Lung (tissue), 12 donors: Measurements from ENCODE around the gene CDH13. TPM values are rescaled to one million over a fixed set of nuclear protein-coding genes. Genes with fewer than 3 reads are reported as not detected.

Experiments used
- ATAC-seq: fragments of 200-7000 bp; cut with Tn5 transposase; one replicate; pipeline ENCODE4 v1.9.1; 2020; ENCODE audit warnings: moderate number of reproducible peaks; ENCODE audit not compliant: insufficient read depth, low FRiP score
- DNase-seq, 3 donors: peaks; one replicate each; pipeline ENCODE4 v3.0.0-alpha.2; 2013 to 2017
- H3K27ac ChIP-seq, 2 donors: one replicate each; pipeline ENCODE4 v1.5.1; 2013; ENCODE audit warnings: mild to moderate bottlenecking in 2 of 2, moderate library complexity in 2 of 2, control low read depth in 1 of 2, inconsistent platforms in 1 of 2, low read depth in 1 of 2, low read length in 1 of 2
- H3K27me3 ChIP-seq, 3 donors: one replicate each; pipeline ENCODE4 v1.5.1; 2013; ENCODE audit warnings: low read length in 2 of 3; ENCODE audit not compliant: control insufficient read depth in 3 of 3, insufficient read depth in 3 of 3
- H3K36me3 ChIP-seq, 4 donors: one replicate each; pipeline ENCODE4 v1.5.1; 2013; ENCODE audit warnings: low read length in 4 of 4, mild to moderate bottlenecking in 1 of 4, moderate library complexity in 1 of 4; ENCODE audit not compliant: control insufficient read depth in 4 of 4, insufficient read depth in 4 of 4
- H3K4me1 ChIP-seq, 5 donors: one replicate each; pipeline ENCODE4 v1.5.1; 2013; ENCODE audit warnings: low read length in 5 of 5, mild to moderate bottlenecking in 2 of 5, moderate library complexity in 1 of 5; ENCODE audit not compliant: control insufficient read depth in 5 of 5, insufficient read depth in 5 of 5
- H3K4me3 ChIP-seq: one replicate; pipeline ENCODE4 v1.5.1; 2013; ENCODE audit warnings: mild to moderate bottlenecking, control low read depth, moderate library complexity
- H3K9ac ChIP-seq, 2 donors: one replicate each; pipeline ENCODE4 v1.5.1; 2013; ENCODE audit warnings: low read length in 2 of 2, control low read depth in 1 of 2; ENCODE audit not compliant: insufficient read depth in 1 of 2
- H3K9me3 ChIP-seq, 4 donors: one replicate each; pipeline ENCODE4 v1.5.1; 2013; ENCODE audit warnings: low read length in 3 of 4, mild to moderate bottlenecking in 1 of 4, moderate library complexity in 1 of 4; ENCODE audit not compliant: control insufficient read depth in 4 of 4, insufficient read depth in 3 of 4
- WGBS, 2 donors: extraction: QIAGEN DNeasy Blood & Tissue Kit; methylation state at CpG; one replicate each; pipeline ENCODE4 v1.1.7; 2013; 5-methylcytosine and 5-hydroxymethylcytosine counted together
- polyA plus RNA-seq, 2 donors: library from polyadenylated mRNA; stranded (reverse); fragments of 200-250 nt; gene quantifications; one replicate each; pipeline ENCODE4 v1.2.1, GENCODE V29; 2013
- total RNA-seq, 2 donors: library from RNA; depleted of rRNA in 1 of 2; stranded (reverse); fragments of >200 nt in 1 of 2; gene quantifications; one replicate each; pipeline ENCODE4 v1.2.1, GENCODE V29; 2014 to 2021
- TF ChIP-seq, protein P1 (sequence below): IDR thresholded peaks from 2 replicates; pipeline ENCODE4 v1.5.1; 2012; ENCODE audit warnings: mild to moderate bottlenecking; ENCODE audit errors: control extremely low read depth, extremely low read depth
- donor health status: control.
- donor health status: control.
- donor health status: Bipolar disorder and iron deficiency.
- donor health status: healthy.
- donor health status: DM: yes; HTN: yes; CAD: no.

The CDH13 gene
- total and polyA plus RNA-seq, 4 donors, result 2.1 to 12.3 (median 7.3) TPM

DNA sequence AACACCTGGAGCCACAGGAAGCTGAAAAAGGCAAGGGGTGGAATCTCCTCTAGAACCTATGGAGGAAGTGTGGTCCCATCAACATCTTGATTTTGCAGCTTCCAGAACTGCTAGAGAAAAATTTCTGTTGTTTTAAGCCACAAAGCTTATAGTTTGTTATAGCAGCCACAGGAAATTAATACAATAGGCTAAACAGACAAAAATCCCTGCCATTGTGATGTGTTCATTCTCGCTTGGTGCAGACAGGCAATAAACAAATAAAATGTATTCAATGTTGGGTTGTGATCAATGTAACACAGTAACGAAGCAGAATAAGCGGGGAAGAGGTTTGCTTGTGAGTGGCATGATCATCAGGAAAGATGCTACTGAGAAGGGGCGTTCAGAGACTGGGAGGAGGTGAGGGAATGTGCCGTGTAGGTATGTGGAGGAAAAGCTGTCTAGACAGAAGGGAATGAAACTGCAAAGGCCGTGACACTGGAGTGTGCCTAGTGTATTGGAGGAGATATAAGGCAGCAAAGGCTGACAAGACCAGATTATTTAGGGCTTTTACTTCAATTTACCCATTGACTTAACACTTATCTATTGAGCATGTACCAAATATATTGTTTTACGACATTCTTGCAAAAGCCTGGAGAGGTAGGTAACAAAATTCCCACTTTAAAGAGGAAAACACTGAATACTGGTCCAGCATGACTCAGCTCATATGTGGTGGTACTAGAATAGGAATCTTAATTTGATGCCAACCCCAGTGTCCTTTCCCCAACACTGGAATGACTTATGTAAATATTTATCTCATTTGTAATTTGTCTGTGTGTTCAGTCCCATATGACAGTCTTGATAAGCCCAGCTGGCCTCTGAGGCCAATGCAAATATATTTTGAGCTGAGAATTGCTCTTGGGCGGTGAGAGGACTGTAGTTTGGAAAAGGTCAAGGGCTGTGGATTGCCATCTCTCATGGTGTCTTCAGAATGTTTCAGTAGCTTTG, 375.9 kb downstream of the CDH13 start:
- Histone ChIP-seq H3K4me3 (no peak overlapping the region), H3K4me1 (peaks cover 0 to 16% (median 3%) of the 10 kb centered on the region in 5 donors), H3K36me3 (no peaks in the 10 kb centered on the region), H3K9me3 (no peaks in the 10 kb centered on the region), H3K9ac (no peak overlapping the region), H3K27ac (no peak overlapping the region), H3K27me3 (no peaks in the 10 kb centered on the region)
- WGBS, 2 donors, result 63 to 76% methylated on average over 8 of the region's 8 CpGs
- ATAC-seq, result no peak
- peak in 1 of 3 donors; percentile 9 for DNase-seq
- TF ChIP-seq, protein P1, sequence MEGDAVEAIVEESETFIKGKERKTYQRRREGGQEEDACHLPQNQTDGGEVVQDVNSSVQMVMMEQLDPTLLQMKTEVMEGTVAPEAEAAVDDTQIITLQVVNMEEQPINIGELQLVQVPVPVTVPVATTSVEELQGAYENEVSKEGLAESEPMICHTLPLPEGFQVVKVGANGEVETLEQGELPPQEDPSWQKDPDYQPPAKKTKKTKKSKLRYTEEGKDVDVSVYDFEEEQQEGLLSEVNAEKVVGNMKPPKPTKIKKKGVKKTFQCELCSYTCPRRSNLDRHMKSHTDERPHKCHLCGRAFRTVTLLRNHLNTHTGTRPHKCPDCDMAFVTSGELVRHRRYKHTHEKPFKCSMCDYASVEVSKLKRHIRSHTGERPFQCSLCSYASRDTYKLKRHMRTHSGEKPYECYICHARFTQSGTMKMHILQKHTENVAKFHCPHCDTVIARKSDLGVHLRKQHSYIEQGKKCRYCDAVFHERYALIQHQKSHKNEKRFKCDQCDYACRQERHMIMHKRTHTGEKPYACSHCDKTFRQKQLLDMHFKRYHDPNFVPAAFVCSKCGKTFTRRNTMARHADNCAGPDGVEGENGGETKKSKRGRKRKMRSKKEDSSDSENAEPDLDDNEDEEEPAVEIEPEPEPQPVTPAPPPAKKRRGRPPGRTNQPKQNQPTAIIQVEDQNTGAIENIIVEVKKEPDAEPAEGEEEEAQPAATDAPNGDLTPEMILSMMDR, result no peak

DNA sequence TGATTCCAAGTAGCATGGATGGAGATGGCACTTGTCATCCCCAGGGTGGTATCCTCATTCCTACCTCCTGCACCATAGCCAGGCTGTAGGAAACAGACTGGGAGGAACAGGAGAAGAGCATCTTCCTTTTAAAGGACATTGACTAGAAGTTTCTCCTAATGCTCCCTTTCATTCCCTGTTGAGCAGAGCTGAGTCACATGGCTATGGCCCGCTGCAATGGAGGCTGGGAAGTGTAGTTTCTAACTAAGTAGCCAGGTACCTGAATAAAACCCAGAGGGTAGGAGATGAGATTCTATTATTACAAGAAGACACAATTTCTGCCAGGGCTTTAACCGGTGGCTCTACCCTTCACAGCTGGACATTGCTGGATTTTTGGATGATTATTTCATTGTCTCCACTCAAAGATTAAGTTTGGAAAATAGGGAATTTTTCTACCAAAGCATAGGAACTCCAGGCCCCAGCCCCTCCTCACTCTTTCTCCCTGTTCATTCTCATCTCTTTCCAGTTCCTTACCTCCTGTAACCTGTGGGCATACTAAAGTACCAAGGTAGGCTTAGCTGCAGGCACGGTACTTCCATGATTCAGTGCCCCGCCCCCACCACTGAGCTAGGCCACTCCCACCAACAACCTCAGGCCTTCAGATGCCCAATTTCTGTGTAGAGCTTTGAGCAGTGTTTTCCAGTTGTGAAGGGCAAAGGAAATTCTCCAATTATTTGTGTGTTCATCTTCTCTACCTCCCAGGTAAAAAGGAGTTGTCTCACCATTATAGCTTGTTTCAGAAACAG, 378.3 kb downstream of the CDH13 start:
- ATAC-seq, result no peak
- Histone ChIP-seq H3K27me3 (no peaks in the 10 kb centered on the region), H3K4me3 (no peak overlapping the region), H3K27ac (no peak overlapping the region), H3K9ac (no peak overlapping the region), H3K36me3 (no peaks in the 10 kb centered on the region), H3K9me3 (no peaks in the 10 kb centered on the region), H3K4me1 (peaks cover 0 to 16% (median 3%) of the 10 kb centered on the region in 5 donors)
- DNase-seq, result no peak
- WGBS, 2 donors, result 81 to 86% methylated on average over 4 of the region's 4 CpGs
- TF ChIP-seq, protein P1, result no peak

DNA sequence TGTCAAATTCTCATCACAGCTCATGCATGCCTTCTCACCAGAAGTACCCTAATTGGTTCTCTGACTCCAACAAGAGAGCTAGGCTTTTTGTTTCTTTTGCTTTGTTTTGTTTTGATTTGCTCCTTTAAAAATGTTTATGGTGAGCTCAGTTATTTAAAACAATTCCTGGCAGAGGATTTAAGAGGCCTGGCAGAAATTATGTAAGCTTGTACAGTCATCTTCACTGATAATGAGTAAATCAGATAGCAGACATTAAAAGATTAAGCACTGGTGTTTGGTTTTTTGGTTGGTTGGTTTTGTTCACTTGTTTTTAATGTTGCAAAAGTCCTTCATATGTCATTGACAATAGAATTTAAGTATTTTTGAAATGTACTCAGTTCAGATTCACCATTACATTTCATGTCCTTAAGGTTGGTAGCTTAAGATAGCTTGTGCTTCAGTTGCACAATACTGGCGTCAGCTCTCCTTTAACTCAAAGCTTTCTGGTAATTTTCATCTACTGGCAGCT, 378.9 kb downstream of the CDH13 start:
- peaks cover 0 to 16% (median 3%) of the 10 kb centered on the region in 5 donors for H3K4me1 ChIP-seq
- DNase-seq (no peak), ATAC-seq (no peak)
- H3K4me3 ChIP-seq, result no peak overlapping the region
- H3K27ac ChIP-seq, result no peak overlapping the region
- TF ChIP-seq, protein P1, result no peak
- 72 to 86% methylated on average over 1 of the region's 1 CpG for WGBS, 2 donors
- H3K9me3 ChIP-seq, result no peaks in the 10 kb centered on the region
- no peaks in the 10 kb centered on the region for H3K27me3 ChIP-seq
- H3K36me3 ChIP-seq, result no peaks in the 10 kb centered on the region
- H3K9ac ChIP-seq, result no peak overlapping the region
